ENCODE measurements around the gene IL17RD. TPM values are rescaled to one million over a fixed set of nuclear protein-coding genes. Genes with fewer than 3 reads are reported as not detected.

The IL17RD gene
- total and polyA plus RNA-seq, 8 donors: 0.25 to 10.1 (median 1.3) TPM; not detected in 1

DNA sequence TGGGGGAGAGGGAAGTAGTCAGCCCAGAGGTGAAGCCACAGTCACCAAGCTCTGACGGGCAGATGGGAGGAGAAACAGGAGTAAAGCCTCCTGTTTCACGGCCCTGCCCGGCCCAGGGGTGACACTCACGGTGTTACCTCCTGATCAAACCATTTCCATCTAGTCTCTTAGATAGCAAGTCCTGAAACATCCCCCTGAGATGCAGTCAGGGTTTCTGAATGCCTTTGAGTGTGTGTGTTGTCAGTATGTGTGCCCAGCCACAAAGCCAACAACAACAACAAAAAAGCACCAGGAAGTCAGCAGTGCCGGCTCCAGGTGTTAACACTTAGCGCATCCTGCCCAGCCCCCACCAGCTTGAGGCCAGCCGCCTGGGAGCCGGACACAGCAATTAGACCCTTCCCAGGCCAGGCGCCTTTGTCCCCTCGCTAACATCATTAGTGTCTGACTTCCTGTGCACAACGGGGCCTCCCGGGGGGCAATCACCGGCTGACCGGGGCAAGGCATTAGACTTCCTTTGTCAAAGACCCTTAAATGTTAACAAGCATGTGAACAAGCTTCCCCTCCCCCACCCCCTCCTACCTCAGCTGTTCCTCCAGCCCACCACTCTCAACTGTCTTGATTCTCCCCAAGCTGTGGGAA lies 34.5 kb downstream of the IL17RD start:
- Histone ChIP-seq H3K27ac (peak overlapping the region in 1 of 5 donors; percentile 38), H3K27me3 (no peaks in the 10 kb centered on the region)
- WGBS, 5 donors: 46 to 76% (median 51%) methylated on average over 14 of the region's 14 CpGs

DNA sequence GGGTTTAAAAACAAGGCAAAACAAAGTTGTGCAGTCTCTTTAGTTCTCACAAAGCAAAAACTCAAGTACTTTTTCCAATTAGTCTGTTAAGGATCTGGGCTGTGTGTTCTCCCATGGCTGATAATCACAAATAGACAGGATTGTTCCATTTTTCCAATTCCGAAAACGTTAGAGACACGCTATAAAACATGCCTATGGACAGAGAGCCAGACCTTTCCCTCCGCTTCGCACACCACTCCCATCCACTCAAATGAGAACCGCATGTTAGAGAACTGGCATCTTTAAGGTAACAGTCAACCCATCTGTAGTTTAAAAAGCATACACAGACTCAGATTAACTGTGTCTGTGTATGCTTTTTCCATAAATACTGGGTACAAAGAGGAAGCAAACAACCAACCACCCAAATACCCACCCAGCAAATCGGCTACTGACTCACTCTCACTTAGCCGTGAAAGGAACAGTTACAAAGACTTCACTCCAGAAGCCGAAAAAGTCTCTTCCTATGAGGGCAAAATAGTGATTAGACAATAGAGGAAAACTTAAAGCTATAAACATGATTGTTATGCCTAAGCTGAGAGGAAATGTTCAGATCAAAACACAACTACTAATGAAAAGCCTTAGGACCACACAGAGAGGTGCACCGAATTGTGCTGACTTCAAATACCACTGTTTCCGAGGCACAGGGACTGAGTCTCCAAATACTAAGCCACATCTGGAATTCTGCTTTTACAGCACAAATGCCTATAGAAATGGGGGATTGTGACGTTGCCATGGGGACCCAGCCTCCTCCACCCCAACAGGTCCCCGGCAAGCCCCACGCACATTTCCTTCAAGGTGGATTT lies 36.1 kb downstream of the IL17RD start:
- intact Hi-C loops (cut with DNase I; ENCODE audit: low total_unique reads): no loop called here
- no peak for TF ChIP-seq EP300 (IDR thresholded peaks at IDR 0.05)
- no peak for TF ChIP-seq POLR2AphosphoS5 (IDR thresholded peaks at IDR 0.05)
- Histone ChIP-seq H3K4me1 (peaks cover 0 to 18% (median 0%) of the 10 kb centered on the region in 4 donors), H3K36me3 (no peaks in the 10 kb centered on the region), H3K27ac (peak overlapping the region in 2 of 5 donors; percentile 31 to 77), H3K9me3 (no peaks in the 10 kb centered on the region), H3K27me3 (no peaks in the 10 kb centered on the region), H3K4me3 (no peak overlapping the region)
- WGBS, 5 donors: 80 to 84% (median 80%) methylated on average over 14 of the region's 14 CpGs
- no peak for DNase-seq

More for the DNA sequence above, 34.5 kb downstream of the IL17RD start:
- DNase-seq: peak in 1 of 2 donors; percentile 82
- Histone ChIP-seq H3K4me1 (peaks cover 0 to 18% (median 0%) of the 10 kb centered on the region in 4 donors), H3K9me3 (no peaks in the 10 kb centered on the region), H3K4me3 (no peak overlapping the region), H3K36me3 (no peaks in the 10 kb centered on the region)
- TF ChIP-seq POLR2AphosphoS5 (IDR thresholded peaks at IDR 0.05) (no peak), POLR2A (IDR thresholded peaks at IDR 0.05) (no peak), EP300 (IDR thresholded peaks at IDR 0.05) (no peak)
- TF ChIP-seq, protein P1, sequence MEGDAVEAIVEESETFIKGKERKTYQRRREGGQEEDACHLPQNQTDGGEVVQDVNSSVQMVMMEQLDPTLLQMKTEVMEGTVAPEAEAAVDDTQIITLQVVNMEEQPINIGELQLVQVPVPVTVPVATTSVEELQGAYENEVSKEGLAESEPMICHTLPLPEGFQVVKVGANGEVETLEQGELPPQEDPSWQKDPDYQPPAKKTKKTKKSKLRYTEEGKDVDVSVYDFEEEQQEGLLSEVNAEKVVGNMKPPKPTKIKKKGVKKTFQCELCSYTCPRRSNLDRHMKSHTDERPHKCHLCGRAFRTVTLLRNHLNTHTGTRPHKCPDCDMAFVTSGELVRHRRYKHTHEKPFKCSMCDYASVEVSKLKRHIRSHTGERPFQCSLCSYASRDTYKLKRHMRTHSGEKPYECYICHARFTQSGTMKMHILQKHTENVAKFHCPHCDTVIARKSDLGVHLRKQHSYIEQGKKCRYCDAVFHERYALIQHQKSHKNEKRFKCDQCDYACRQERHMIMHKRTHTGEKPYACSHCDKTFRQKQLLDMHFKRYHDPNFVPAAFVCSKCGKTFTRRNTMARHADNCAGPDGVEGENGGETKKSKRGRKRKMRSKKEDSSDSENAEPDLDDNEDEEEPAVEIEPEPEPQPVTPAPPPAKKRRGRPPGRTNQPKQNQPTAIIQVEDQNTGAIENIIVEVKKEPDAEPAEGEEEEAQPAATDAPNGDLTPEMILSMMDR (IDR thresholded peaks at IDR 0.05): no peak
- intact Hi-C loops (cut with DNase I; ENCODE audit: low total_unique reads): no loop called here

DNA sequence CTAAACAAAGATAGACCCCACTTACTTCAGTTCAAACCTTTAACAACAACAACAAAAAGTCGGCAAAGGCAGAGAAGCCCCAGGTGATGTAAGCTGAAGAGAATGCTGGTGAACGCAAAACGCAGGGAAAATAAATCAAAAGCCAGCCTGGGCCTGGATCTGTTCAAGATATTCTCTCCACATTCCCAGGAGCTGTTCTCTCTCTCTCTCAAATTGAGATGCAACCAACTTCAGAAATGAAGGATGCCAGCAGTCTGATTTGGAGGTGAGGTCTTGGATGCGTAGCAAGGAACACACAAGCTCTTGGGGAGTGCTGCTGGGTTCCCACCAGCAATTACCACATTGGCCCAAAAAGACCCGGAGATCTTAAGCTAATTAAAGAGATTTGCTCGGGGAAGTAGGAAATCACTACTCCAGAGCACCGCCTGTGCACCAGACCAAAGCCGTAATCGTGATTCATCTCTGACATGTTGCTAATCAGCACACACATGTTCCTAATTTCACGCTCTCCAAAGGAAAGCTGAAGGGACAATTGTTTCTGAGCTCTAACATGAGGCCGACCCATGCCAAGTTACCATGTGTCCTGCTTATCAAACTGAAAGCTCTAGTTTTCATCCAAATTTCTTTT lies 37.1 kb downstream of the IL17RD start:
- no peak overlapping the region for H3K4me3 ChIP-seq
- WGBS, 5 donors: 67 to 83% (median 72%) methylated on average over 11 of the region's 11 CpGs
- H3K27me3 ChIP-seq: no peaks in the 10 kb centered on the region
- TF ChIP-seq POLR2A (IDR thresholded peaks at IDR 0.05) (no peak), EP300 (IDR thresholded peaks at IDR 0.05) (no peak), POLR2AphosphoS5 (IDR thresholded peaks at IDR 0.05) (no peak)
- TF ChIP-seq, protein P1 (IDR thresholded peaks at IDR 0.05): no peak
- H3K9me3 ChIP-seq: no peaks in the 10 kb centered on the region
- H3K4me1 ChIP-seq: peaks cover 0 to 13% (median 0%) of the 10 kb centered on the region in 4 donors
- intact Hi-C loops (cut with DNase I; ENCODE audit: low total_unique reads): no loop called here
- H3K27ac ChIP-seq: peak overlapping the region in 4 of 5 donors; percentile 11 to 77 (median 23)
- peak in 1 of 2 donors; percentile 59 for DNase-seq
- no peaks in the 10 kb centered on the region for H3K36me3 ChIP-seq

DNA sequence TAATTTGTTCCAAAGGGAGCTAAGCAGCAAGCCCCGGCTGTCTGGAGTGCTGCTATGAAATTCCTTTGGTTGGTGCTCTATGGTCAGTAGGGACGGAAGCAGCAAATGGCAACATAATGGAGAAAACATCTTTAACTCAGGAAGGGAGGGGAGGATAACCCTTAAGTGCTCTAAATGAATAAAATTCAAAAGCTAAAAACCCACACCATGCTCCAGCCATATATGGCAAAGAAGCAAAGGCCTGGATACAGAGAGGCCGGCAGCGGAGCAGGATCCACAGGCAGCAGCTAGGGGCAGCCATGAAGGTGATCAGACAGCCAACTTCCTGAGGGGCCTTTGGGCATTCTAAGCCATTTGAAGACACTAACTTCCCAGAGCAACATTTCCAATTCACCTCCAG lies 38.9 kb downstream of the IL17RD start:
- Histone ChIP-seq H3K27me3 (no peaks in the 10 kb centered on the region), H3K36me3 (no peaks in the 10 kb centered on the region), H3K27ac (peak overlapping the region in 1 of 5 donors; percentile 34), H3K9me3 (no peaks in the 10 kb centered on the region), H3K4me1 (peaks cover 0 to 13% (median 0%) of the 10 kb centered on the region in 4 donors), H3K4me3 (no peak overlapping the region)
- TF ChIP-seq, protein P1 (IDR thresholded peaks at IDR 0.05): no peak
- TF ChIP-seq EP300 (IDR thresholded peaks at IDR 0.05) (no peak), POLR2A (IDR thresholded peaks at IDR 0.05) (no peak), POLR2AphosphoS5 (IDR thresholded peaks at IDR 0.05) (no peak)
- intact Hi-C loops (cut with DNase I; ENCODE audit: low total_unique reads): no loop called here
- no peak for DNase-seq
- 85 to 97% (median 90%) methylated on average over 4 of the region's 4 CpGs for WGBS, 5 donors
